KMS-11 (cell line): ENCODE data around the gene INO80E.

Source experiments
- H2AFZ ChIP-seq: fragments of 200-600 bp; sonication (generic); 2 replicates; pipeline ENCODE4 v1.6.1; 2016; ENCODE audit warnings: antibody characterized with exemption, mixed run types, low read depth
- H3K27ac ChIP-seq: fragments of 200-600 bp; sonication (generic); 2 replicates; pipeline ENCODE4 v1.6.1; 2016; ENCODE audit warnings: mild to moderate bottlenecking, mixed run types
- H3K27me3 ChIP-seq: fragments of 200-600 bp; sonication (generic); 2 replicates; pipeline ENCODE4 v1.6.1; 2017; ENCODE audit warnings: mild to moderate bottlenecking, low read depth, mixed run types, moderate library complexity; ENCODE audit not compliant: insufficient read depth
- H3K36me3 ChIP-seq: fragments of 200-600 bp; sonication (generic); 2 replicates; pipeline ENCODE4 v1.6.1; 2017; ENCODE audit warnings: mild to moderate bottlenecking, mixed run types; ENCODE audit not compliant: insufficient read depth
- H3K4me1 ChIP-seq: fragments of 200-600 bp; sonication (generic); 2 replicates; pipeline ENCODE4 v1.6.1; 2016; ENCODE audit warnings: mild to moderate bottlenecking, low read depth, mixed run types; ENCODE audit not compliant: poor library complexity, severe bottlenecking
- H3K4me2 ChIP-seq: fragments of 200-600 bp; sonication (generic); 2 replicates; pipeline ENCODE4 v1.7.0; 2016; ENCODE audit warnings: mild to moderate bottlenecking, mixed run types
- H3K4me3 ChIP-seq: fragments of 200-600 bp; sonication (generic); IDR thresholded peaks from 2 replicates; pipeline ENCODE4 v1.6.1; 2017; ENCODE audit warnings: low read depth, low read length, mixed read lengths; ENCODE audit not compliant: insufficient read depth
- H3K79me2 ChIP-seq: fragments of 200-600 bp; sonication (generic); 2 replicates; pipeline ENCODE4 v1.6.1; 2016; ENCODE audit warnings: low read depth, mixed run types; ENCODE audit not compliant: insufficient read depth
- H3K9ac ChIP-seq: fragments of 200-600 bp; sonication (generic); 2 replicates; pipeline ENCODE4 v1.6.1; 2016; ENCODE audit warnings: mild to moderate bottlenecking, mixed run types
- H4K20me1 ChIP-seq: fragments of 200-600 bp; sonication (generic); 2 replicates; pipeline ENCODE4 v1.6.1; 2016; ENCODE audit warnings: mild to moderate bottlenecking, mixed run types; ENCODE audit not compliant: insufficient read depth
- CTCF ChIP-seq: fragments of 200-600 bp; sonication (generic); conservative IDR thresholded peaks from 2 replicates; pipeline ENCODE4 v1.6.1; 2017; ENCODE audit warnings: low read depth, mild to moderate bottlenecking, antibody characterized with exemption, low read length, moderate library complexity, mixed read lengths

The INO80E gene

GRCh38 chr16:29986931-29987330 is 9.1 kb upstream of the INO80E start:
- Histone ChIP-seq H4K20me1 (no peaks in the 10 kb centered on the region), H3K4me3 (no peak overlapping the region), H3K36me3 (no peaks in the 10 kb centered on the region), H3K9ac (no peak overlapping the region), H2AFZ (no peak overlapping the region), H3K27me3 (no peaks in the 10 kb centered on the region), H3K4me1 (no peaks in the 10 kb centered on the region), H3K27ac (no peak overlapping the region), H3K79me2 (no peaks in the 10 kb centered on the region), H3K4me2 (no peak overlapping the region)
- TF ChIP-seq CTCF = no peak

GRCh38 chr16:29987371-29988085 is 8.5 kb upstream of the INO80E start:
- H3K36me3 ChIP-seq = no peaks in the 10 kb centered on the region
- no peak overlapping the region for H3K9ac ChIP-seq

GRCh38 chr16:29988346-29989075 is 7.5 kb upstream of the INO80E start:
- Histone ChIP-seq H2AFZ (no peak overlapping the region), H3K27ac (no peak overlapping the region), H3K79me2 (no peaks in the 10 kb centered on the region), H3K36me3 (no peaks in the 10 kb centered on the region), H3K4me2 (no peak overlapping the region), H3K9ac (no peak overlapping the region), H3K4me3 (no peak overlapping the region), H3K4me1 (no peaks in the 10 kb centered on the region), H3K27me3 (no peaks in the 10 kb centered on the region), H4K20me1 (no peaks in the 10 kb centered on the region)
- TF ChIP-seq CTCF = no peak

More at GRCh38 chr16:29987371-29988085, 8.5 kb upstream of the INO80E start:
- no peaks in the 10 kb centered on the region for H3K79me2 ChIP-seq
- no peaks in the 10 kb centered on the region for H3K27me3 ChIP-seq
- no peak overlapping the region for H3K4me3 ChIP-seq
- H4K20me1 ChIP-seq = no peaks in the 10 kb centered on the region
- no peaks in the 10 kb centered on the region for H3K4me1 ChIP-seq
- H3K4me2 ChIP-seq = no peak overlapping the region
- no peak for TF ChIP-seq CTCF
- H3K27ac ChIP-seq = no peak overlapping the region
- H2AFZ ChIP-seq = no peak overlapping the region

- Histone ChIP-seq H3K4me3 (no peak overlapping the region), H3K27me3 (no peaks in the 10 kb centered on the region), H3K9ac (no peak overlapping the region), H4K20me1 (no peaks in the 10 kb centered on the region), H3K36me3 (no peaks in the 10 kb centered on the region), H3K79me2 (no peaks in the 10 kb centered on the region), H2AFZ (no peak overlapping the region), H3K4me1 (peaks cover 3% of the 10 kb centered on the region), H3K4me2 (no peak overlapping the region), H3K27ac (no peak overlapping the region)
- TF ChIP-seq CTCF = no peak
Observed at GRCh38 chr16:29989111-29989858, 6.8 kb upstream of the INO80E start.
